ENCODE measurements around the gene ARG1. TPM values are rescaled to one million over a fixed set of nuclear protein-coding genes. Genes with fewer than 3 reads are reported as not detected.
"Not testable (repeated sequence)": the region's sequence is repeated elsewhere in the genome, so short reads cannot be mapped to it uniquely, and the experiment has no call there.

The ARG1 gene
- polyA plus RNA-seq (2013, experiment 1 of 2; ENCODE audit: insufficient read length) = not detected
- polyA plus RNA-seq (2013, experiment 2 of 2; ENCODE audit: insufficient read length) = 0.15 TPM

DNA sequence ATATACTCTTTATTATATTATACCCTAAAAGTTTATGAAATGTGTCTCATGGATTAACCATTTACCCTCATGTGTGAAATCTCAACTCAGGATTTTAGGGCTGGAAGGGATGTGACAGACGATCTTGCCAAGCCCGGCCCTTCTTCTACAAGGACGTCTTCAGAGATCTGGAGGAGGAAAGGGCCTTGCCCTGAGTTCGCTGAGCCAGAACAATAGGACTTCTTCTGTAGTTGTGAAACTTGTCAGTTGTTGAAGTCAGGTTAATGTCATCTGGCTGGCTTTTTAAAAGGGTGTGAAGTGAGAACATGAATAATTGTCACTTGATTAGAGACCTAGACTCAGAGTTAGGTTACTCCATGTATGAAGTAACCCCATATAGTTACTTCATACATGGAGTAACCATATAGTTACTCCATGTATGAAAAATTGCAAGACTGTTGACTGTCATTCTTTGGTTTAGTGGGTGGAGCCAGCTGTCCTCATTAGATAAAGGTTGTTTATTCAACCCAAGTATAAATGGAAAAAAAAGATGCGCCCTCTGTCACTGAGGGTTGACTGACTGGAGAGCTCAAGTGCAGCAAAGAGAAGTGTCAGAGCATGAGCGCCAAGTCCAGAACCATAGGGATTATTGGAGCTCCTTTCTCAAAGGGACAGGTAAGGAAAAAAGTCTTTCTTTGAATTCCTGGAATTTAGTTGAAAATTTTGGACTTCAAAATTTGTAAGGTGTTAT is at the start of gene ARG1:
Gene ARG1, plus strand, starts transcription at position 541 of the 730 bp plus-strand sequence. Its CDS starts 57 bp downstream, at position 598.
- DNase-seq = no peak

DNA sequence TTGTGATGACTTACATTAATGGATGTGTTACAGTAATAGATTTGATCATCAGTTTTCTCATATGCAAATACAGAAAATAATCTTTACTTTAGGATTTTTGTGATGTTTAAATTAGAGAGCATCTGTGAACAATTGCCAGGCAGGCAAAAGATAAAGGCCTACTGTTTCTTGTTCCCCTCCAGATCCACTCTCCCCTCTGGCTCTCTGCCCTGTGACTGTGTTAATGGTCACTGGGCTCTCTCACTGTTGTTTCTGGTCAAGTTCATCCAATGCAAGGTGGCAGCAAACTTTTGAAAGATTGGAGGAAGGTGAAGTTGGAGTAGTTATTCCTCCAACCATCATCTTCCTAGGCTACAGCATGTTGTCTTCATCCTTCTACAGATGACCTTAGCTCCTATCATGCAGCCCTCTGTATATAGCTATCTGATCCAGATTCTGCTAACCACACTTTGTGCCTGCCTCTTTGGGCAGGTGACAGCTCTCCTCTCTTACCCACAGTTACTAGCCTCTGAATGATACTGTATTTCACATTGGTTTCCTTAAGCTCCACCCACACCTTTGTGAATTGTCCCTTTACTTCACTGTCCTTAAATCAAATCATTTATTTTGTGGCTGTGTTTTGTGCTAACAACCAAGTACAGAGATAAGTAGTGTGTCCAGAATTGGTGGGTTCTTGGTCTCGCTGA is 48.9 kb upstream of the ARG1 start:
- no peak for DNase-seq

DNA sequence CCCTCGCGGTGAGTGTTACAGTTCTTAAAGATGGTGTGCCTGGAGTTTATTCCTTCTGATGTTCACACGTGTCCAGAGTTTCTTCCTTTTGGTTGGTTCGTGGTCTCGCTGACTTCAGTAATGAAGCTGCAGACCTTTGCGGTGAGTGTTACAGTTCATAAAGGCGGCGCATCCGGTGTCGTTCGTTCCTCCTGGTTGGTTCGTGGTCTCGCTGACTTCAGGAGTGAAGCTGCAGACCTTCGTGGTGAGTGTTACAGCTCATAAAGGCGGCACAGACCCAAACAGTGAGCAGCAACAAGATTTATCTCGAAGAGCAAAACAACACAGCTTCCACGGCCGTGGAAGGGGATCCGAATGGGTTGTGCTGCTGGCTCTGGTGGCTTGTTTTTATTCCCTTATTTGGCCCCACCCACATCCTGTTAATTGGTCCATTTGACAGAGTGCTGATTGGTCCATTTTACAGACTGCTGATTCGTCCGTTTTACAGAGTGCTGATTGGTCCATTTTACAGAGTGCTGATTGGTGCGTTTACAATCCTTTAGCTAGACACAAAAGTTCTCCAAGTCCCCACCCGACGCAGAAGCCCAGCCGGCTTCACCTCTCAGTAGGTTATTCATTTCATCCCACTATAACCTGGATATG is 48.2 kb upstream of the ARG1 start:
- no peak for DNase-seq

DNA sequence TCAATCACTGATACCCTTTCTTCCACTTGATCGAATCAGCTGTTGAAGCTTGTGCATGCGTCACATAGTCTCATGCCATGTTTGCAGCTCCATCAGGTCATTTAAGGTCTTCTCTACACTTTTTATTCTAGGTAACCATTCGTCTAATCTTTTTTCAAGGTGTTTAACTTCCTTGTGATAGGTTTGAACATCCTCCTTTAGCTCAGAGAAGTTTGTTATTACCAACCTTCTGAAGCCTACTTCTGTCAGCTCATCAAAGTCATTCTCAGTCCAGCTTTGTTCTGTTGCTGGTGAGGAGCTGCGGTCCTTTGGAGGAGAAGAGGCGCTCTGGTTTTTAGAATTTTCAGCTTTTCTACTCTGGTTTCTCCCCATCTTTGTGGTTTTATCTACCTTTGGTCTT is 42.1 kb upstream of the ARG1 start:
- not testable (repeated sequence) for DNase-seq

DNA sequence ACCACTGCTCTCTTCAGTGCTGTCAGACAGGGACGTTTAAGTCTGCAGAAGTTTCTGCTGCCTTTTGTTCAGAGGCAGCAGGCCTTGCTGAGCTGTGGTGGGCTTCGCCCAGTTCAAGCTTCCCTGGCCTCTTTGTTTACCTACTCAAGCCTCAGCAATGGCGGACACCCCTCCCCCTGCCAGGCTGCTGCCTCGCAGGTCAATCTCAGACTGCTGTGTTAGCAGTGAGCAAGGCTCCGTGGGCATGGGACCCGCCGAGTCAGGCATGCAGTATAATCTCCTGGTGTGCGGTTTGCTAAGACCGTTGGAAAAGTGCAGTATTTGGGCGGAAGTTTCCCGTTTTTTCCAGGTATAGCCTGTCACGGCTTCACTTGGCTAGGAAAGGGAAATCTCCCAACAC is 41.3 kb upstream of the ARG1 start:
- not testable (repeated sequence) for DNase-seq

DNA sequence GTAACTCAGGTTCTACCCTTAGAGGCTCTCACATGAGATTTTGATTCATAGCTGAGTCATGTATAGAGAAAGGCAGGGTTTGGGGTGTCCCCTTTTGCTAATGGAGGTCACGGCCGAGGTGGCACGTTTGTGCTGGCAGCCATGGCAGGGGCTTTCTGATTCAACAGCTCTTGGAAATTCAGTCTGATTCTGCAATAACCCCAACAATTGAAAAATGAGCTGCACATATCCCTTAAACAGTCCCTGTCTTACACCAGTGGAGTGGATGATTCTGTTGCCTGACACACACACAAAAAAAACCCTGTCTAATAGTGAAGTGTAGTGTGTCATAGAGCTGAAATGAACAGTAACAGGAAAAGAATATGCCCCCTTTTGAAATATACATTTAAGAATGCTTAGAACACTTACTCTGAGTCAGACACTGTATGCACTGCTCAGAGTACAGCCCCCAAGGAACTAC is 40.4 kb upstream of the ARG1 start:
- DNase-seq = no peak

DNA sequence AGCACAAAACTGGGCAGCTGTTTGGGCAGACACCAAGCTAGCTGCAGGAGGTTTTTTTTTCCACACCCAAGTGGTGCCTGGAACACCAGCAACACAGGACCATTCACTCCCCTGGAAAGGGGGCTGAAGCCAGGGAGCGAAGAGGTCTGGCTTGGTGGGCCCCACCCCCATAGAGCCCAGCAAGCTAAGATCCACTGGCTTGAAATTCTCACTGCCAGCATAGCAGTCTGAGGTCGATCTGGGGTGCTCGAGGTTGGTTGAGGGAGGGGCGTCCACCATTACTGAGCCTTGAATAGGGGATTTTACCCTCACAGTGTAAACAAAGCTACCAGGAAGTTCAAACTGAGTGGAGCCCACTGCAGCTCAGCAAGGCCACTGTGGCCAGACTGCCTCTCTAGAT is 34.4 kb upstream of the ARG1 start:
- not testable (repeated sequence) for DNase-seq

DNA sequence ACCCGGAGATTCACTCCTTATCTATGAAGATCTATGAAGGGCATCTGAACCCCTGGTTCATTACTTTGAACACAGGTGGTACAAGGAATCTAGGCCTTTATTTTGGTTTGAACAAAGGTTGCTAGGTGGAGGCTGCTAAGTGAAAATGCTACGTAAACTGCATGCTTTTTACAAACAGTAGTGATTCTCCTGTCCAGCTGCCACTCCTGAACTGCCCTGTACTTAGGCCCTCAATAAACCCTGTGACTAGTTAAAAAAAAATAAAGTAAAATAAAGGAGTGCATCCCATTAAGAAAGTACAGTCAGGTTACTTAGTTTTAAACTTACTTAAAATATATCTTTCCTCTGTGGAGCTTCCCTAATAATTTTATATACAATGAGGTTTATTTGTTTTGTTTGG is 27.7 kb upstream of the ARG1 start:
- no peak for DNase-seq

DNA sequence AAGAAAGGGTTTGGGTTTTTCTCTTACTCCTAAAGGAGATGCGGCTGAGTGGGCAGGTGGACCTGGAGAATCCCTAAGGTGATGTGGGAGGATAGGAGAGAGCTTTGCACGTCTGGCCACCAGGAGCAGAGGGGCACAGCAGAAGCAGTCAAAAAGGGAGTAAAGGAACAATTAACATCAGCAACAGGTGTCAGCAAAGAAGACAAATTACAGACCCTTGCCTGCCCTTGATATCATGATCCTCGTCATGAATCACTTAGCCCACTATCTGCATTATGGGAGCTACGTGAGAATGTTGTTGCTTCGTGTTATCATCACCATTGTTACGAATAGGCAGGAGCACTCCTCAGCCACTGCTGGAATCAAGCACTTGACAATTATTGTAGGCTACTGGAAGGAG is 25.5 kb upstream of the ARG1 start:
- no peak for DNase-seq

DNA sequence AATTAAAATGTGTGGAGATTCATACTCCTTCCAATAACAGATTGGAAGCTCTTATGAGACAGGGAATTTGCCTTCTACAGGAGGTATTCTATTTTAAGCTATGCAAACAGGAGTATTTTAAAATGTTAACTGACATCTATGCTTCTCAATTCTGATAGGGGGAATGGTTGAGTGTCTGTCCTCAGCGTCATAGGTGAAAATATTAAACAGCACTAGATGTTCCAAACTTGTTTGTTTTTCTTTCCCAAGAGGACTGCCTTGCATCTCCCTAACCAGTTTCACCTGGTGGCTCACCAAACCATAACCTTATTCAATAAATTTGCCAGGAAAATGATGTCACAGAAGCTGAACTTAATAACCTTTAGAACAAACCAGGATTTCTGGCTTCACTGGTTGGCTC is 24.6 kb upstream of the ARG1 start:
- no peak for DNase-seq

DNA sequence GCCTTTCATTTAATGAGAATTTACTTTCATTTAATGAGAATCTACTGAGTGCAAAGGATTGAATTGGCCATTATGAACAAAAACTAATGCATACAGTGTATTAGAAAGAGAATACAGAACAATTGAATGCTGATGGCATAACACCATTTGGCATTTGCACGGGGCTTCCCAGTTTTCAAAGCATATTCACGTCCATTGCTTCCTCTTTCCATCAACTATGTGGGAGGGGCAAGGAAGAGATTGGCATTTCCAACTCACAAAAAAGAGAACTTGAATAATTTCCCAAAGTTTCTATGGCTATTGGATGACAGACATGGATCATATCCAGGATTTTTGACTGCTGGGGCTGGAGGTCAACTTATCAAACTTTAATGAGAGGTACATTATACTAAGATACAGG is 23.2 kb upstream of the ARG1 start:
- DNase-seq = no peak

DNA sequence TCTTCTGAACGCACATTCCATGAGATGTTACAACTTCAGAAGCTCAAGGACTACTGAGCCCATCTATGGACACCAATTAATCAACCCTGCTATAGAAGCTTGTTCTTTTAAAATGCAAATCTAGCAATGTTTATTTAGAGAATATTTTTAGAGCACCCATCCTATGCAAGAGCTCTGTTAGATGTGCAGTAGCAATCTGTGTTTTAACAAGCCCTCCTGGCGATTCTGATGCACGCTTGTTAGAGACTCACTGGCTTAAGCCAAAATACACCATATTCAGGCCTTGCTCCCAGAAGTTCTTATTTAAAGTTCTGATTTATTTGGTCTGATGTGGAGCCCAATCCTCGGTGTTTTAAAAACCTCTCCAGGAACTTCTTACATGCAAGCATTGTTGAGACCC is 21.1 kb upstream of the ARG1 start:
- no peak for DNase-seq

DNA sequence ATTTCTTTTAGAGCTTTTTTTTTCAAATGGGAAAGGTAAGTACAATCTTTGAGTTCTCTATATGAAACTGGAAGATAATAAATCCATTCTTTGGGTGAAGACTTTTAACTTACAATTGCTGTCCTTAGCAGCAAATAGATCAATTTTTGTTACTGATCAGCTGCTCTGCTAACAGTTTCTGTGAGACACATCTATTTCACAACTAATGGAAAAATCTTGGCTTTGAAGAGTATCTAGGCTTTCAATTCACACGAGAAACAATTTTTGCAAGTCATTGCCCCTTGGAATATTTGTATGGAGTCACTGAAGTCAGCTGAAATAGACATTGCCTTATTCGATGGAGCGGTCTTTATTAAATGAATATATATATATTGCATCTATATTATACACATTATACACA is 20.5 kb upstream of the ARG1 start:
- no peak for DNase-seq

DNA sequence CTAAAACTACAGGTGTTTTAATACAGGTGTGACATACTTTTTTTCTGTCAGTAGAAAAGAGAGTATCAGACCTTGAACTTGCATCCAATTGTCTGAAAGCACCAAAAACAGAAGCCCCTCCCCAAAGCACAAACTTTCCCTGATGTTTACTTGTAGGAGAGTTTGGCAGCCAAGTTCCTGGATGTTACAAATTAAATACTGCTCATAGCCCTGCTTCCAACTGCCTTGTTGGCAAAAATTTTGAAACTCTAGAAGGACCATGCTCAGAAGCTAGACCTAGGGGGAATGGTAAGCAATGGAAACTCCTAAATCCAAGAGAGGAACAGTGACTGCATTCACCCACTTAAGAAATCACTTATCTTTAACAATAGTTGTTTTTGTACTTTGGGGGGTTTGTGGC is 17.0 kb upstream of the ARG1 start:
- DNase-seq = no peak

DNA sequence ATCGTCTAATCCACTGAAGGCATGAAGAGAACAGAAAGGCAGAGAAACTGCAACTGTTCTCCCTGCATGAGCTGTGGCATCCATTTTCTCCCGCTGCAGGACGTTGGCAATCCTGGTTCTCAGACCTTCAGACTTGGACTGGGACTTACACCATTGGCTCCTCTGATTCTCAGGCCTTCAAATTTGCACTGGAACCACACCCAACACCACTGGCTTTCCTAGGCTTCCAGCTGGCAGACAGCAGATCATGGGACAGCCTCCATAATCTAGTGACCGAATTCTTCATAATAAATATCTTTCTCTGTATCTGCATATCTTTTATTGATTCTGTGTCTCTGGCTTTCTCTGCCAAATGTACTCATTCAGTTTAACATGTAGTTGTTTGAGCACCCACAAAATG is 14.1 kb upstream of the ARG1 start:
- no peak for DNase-seq

DNA sequence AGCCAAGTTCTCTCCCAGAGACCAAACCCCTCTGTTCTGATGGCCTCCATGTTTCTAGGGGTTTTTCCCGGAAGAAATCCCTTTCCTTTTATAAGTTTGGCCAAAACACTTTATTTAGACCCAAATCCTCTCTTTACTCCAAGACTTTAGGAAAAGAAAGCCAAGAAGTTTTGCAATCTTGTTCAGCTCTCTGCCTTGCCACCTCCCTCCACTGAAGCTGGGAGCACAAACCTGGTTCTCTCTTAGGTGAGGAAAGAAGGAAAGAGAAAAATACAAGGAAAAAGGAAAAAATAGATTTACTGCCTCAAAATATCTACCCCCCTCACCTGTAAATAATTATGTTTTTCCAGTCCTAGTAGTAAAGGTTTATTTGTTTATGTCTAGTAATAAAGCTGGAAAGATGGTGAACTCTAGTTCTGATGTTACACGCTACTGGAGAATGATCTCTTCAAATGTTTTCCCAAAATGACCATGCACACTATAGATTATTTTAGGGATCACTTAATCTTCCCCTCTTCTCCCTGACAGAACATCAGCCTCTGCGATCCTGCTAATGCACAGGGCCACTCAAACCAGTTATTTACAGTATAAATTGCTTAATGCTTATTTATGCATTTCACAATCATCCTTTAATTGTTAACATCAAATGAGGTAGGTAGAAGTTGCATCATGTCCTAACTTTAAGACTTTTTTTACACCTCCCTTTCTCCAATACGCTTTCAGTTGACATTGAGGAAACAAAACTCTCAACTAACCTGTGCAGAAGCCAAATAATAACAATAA is 10.9 kb upstream of the ARG1 start:
- no peak for DNase-seq

DNA sequence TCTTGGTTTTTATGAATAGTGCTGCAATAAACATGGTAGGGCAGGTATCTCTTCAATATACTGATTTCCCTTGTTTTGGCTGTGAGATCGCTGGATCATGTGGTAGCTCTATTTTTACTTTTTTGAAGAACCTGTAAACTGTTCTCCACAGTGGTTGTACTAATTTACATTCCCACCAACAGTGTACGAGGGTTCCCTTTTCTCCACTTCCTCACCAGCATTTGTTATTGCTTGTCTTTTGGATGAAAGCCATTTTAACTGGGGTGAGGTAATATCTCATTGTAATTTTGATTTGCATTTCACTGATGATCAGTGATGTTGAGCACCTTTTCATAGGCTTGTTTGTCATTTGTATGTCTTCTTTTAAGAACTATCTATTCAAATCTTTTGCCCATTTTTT is 8.0 kb upstream of the ARG1 start:
- no peak for DNase-seq

DNA sequence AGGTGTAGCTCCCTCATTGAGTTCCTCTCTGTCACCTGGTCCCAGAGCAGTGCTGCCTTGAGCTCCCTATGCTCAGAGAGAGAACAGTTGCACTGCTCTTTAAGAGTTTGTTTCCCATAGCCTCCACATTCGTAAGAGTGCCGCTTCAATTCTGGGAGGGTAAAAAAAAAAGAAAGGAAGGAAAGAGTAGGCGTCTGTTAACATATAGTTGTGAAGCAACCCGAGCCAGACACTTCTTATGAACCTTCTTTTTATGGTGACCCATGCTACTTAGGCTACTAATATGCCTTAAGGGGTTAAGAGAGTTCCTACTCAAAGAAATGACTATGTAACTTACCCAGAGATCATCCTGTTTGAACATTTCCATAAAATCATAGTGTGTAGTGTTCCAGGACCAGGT is 4.3 kb upstream of the ARG1 start:
- DNase-seq = no peak

DNA sequence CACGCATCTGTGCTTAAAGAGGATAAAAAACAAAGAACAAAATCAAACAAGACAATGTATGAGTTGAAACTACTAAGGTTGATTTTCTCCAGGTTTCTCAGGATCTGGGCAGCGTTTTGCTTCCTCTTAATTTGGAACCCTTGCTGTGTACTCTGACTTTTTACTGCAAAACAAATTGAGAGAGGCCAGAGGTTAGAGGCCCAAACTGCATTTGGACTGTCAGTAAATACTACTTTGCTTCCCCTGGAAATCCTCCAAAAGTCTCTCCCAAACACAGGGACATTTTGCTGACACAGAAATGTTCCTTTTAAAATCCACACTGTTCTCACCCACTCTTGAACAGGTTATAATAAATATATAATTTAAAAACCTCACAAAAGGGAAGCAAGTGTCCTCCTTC is 1.1 kb downstream of the ARG1 start:
- DNase-seq = no peak

DNA sequence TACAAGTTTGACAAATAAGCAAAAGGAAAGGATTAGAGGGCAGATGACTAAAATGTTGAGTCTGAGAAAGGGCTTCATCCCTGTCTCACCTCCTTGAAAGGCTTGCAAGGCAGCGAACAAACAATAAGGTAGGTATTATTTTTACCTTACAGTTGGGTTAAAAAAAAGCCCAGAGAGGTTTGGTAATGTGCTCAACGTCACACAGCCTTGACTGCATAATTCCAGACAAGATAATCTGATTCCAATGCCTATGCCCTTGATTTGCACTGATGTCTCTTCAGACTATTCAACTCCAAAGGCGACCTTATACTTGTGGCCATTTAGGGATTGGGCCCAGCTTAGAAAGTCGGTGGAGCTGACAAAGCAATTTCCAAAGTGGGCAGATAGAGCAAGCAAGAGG is 1.7 kb downstream of the ARG1 start:
- DNase-seq = no peak

DNA sequence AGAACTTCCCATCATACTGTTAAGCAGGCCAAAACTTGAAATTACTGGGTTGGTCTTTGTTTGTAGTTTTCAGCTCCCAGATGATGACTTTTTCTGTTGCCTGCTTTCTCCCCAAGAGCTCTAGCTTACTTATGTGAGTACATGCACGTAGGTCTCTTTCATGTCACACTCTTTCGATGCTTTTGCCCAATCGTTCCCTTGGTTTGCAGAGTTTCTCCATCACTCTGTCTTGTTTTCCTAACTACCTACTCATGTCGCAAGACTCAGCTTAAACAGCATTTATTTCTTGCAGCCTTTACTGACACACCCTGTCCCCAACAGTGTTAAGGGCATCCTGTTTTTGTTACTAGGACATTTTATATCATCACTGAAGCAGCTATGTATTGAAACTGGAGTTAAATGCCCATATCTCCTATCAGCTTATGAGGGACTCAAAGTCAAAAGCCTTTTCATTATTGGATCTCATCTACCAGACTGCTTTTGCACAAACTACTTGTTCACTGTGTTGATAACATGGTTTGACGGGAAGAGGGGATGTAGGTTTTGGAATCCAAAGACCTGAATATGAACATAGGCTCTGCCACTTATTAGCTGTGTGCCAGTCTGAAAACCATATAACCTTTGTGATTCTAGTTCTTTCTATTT is 2.9 kb downstream of the ARG1 start:
- no peak for DNase-seq

DNA sequence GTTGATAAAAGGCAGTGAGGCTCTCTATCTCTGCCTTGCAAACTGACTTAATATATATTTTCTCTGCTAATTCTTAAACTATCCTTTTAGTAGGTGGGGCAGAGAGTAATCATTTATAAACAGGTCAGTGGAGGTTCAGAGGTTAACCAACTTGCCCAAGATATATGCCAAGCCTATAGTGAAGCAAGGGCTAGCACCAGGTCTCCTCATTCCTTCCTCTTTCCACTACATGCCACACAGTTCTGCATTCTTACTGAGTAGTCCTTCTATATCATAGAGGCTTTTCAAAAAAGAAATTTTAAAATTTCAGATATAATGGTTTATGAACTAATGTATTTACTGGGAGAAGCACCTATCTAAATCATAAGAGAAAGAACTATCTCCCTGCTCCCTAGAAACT is 8.5 kb downstream of the ARG1 start:
- DNase-seq = no peak
